NCI-H460 (cell line): Measurements from ENCODE around the gene C12orf60. TPM values are rescaled to one million over a fixed set of nuclear protein-coding genes. Genes with fewer than 3 reads are reported as not detected.

Experiments used
- DNase-seq: peaks from one replicate; pipeline ENCODE4 v3.0.0-alpha.2; 2016; ENCODE audit warnings: low read depth; ENCODE audit errors: extremely low read depth
- total RNA-seq: library from RNA; depleted of rRNA; stranded (reverse); fragments of >200 nt; shearing (Covaris generic); gene quantifications from 2 replicates; pipeline ENCODE4 v1.2.3, GENCODE V29; 2014; rRNA removed

Gene C12orf60
- total RNA-seq, 1 experiment from 2014 or later = 2.0 TPM

DNA sequence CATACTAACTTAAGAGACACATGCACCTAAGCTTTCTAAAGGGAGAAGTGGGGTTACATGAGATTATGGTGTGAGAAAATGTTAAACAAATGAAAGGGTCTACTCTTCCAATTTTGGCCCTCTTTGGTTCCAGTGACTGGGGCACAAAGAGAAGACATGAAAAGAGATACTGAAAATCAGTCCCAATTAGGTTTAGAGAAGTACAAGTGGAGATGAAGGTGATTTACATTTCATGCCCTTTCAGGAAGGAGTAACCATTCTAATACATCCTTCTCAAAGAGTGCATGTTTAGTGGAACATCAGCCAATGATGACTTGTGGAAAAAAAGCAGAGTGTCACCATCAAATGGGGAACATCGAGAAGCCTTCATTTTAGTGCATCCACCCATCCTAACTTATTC is 67.8 kb downstream of the C12orf60 start:
- no peak for DNase-seq

DNA sequence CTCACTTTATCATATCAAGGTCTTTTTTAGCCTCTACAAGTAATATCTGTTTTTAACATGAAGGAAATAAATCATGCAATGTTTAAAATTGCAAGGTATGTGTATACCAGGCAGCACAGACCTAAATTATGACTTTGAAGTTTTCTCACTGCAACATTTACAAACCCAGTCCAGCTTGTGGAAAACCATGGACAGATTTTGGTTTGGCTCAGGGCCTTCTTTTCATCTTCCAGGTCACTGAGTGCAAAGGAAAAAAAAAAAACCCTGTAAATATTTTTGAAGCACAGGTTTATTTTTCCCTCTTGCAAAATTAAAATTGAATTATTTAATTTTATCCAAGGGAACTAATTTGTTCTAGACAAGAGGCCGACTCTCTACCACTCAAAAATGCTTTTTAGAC is 68.4 kb downstream of the C12orf60 start:
- DNase-seq = no peak

DNA sequence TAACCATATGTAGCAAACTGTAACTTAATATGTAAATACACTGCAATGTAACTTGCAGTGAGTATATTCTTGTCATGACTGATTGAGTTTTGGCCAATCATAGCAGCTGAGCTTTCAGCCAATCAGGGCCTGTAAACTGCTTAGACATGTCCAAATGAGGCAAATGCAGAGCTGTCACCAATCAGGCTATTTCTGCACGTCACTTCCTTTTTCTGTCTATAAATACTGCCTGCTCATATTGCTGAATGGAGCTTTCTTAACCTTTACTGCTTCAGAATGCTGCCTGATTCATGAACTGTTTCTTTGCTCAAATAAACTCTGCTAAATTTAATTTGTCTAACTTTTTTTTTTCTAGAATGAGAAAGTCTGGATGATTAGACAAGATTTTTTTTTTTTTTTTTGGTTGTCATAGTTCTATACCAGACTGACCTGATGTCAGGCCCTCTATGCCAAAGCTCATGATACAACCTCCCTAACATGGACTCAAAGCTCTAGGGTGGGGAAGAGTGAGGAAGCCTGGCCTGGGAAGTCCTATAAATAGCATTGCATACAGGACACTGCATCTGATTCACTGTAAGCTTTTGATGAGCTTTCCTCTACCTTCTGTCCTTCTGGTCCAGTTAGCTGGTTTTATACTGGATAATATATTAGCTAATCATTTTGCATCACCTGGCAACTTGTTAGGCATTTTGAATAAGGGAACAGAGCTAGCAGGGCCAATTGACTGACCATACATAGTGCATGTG is 70.1 kb downstream of the C12orf60 start:
- no peak for DNase-seq

Other genes starting within 250 kb of the C12orf60 start
- gene PLBD1, start 235.8 kb upstream of the C12orf60 start, total RNA-seq = 0.37 TPM in 1 of 2 replicates, not detected in the other
- not detected in 2 replicates for gene GUCY2C, start 107.1 kb upstream of the C12orf60 start, total RNA-seq
- gene WBP11, start 192 bp upstream of the C12orf60 start, total RNA-seq = 22.4 and 25.3 TPM in 2 replicates
- gene SMCO3, start 10.5 kb downstream of the C12orf60 start, total RNA-seq = not detected in 2 replicates
- not detected in 2 replicates for gene ART4, start 39.9 kb downstream of the C12orf60 start, total RNA-seq
- not detected in 2 replicates for gene MGP, start 82.2 kb downstream of the C12orf60 start, total RNA-seq
- gene ERP27, start 134.9 kb downstream of the C12orf60 start, total RNA-seq = not detected in 2 replicates
- not detected in 2 replicates for gene ARHGDIB, start 157.9 kb downstream of the C12orf60 start, total RNA-seq
- gene PDE6H, start 169.4 kb downstream of the C12orf60 start, total RNA-seq = not detected in 2 replicates